Heart left ventricle (tissue), 16 donors: ENCODE results near the gene TPBGL. TPM values are rescaled to one million over a fixed set of nuclear protein-coding genes. Genes with fewer than 3 reads are reported as not detected.
A peak's percentile ranks its signal among the peaks of the same experiment; 100 is the strongest.

Experiments
- ATAC-seq, 4 donors: fragments of 200-7000 bp; cut with Tn5 transposase; one replicate each; pipeline ENCODE4 v1.9.1; 2020 to 2022; ENCODE audit warnings: moderate library complexity in 4 of 4, mild to moderate bottlenecking in 3 of 4, moderate number of reproducible peaks in 1 of 4
- DNase-seq, 5 donors: peaks; one replicate each; pipeline ENCODE4 v3.0.0-alpha.2; 2020
- H3K27ac ChIP-seq, 12 donors: fragments of 200-600 bp; sonication (generic) in 4 of 12; one replicate each; pipeline versions ENCODE4 v1.5.0 to v1.8.0; 2016 to 2022; ENCODE audit warnings: mild to moderate bottlenecking in 2 of 12
- H3K27me3 ChIP-seq, 9 donors: fragments of 200-600 bp; sonication (generic) in 2 of 9; one replicate each; pipeline versions ENCODE4 v1.5.1 to v1.8.0; 2016 to 2022; ENCODE audit warnings: mild to moderate bottlenecking in 3 of 9
- H3K36me3 ChIP-seq, 9 donors: fragments of 200-600 bp; sonication (generic) in 2 of 9; one replicate each; pipeline versions ENCODE4 v1.5.0 to v1.8.0; 2018 to 2022; ENCODE audit warnings: mild to moderate bottlenecking in 2 of 9
- H3K4me1 ChIP-seq, 12 donors: fragments of 200-600 bp; sonication (generic) in 4 of 12; one replicate each; pipeline versions ENCODE4 v1.5.0 to v1.8.0; 2016 to 2022; ENCODE audit warnings: mild to moderate bottlenecking in 3 of 12
- H3K4me3 ChIP-seq, 12 donors: fragments of 200-600 bp; sonication (generic) in 4 of 12; one replicate each; pipeline versions ENCODE4 v1.5.0 to v1.8.0; 2017 to 2022; ENCODE audit warnings: mild to moderate bottlenecking in 9 of 12, moderate library complexity in 4 of 12
- H3K9me3 ChIP-seq, 12 donors: fragments of 200-600 bp; sonication (generic) in 4 of 12; one replicate each; pipeline versions ENCODE4 v1.5.0 to v1.8.0; 2016 to 2022; ENCODE audit warnings: mild to moderate bottlenecking in 1 of 12
- POLR2A ChIP-seq, 2 donors: fragments of 450-650 bp; IDR thresholded peaks; one replicate each; pipeline ENCODE4 v1.6.1; 2017; ENCODE audit warnings: antibody characterized with exemption in 2 of 2, mild to moderate bottlenecking in 2 of 2, moderate library complexity in 2 of 2
- WGBS, 4 donors: extraction: QIAGEN DNeasy Blood & Tissue Kit in 2 of 4; methylation state at CpG; one replicate each; pipeline versions ENCODE4 v1.1.5 to v1.1.7; 2013 to 2018; 5-methylcytosine and 5-hydroxymethylcytosine counted together
- intact Hi-C, 10 donors: fragments of 100-400 bp; cut with DNase I; formaldehyde crosslinking; loops; one replicate each; pipeline versions ENCODE4 v1.11.1 to v1.14.2; 2022
- polyA plus RNA-seq, 2 donors: library from polyadenylated mRNA; stranded (reverse); fragments of 200-250 nt; gene quantifications; one replicate each; pipeline ENCODE4 v1.2.3, GENCODE V29; 2013
- total RNA-seq, 9 donors: library from RNA; depleted of rRNA in 2 of 9; stranded (reverse); fragments of >200 nt in 2 of 9; fragmentation: NEBNext Ultra II Directional in 3 of 9; extraction: Animal tissue kit (Norgen Biotek cat#: 25700) in 3 of 9; gene quantifications; one replicate each; pipeline versions ENCODE4 v1.1.0 to v1.2.4, GENCODE V29; 2016 to 2023
- TF ChIP-seq, protein P1 (sequence below), 12 donors: fragments of 200-600 bp; sonication (generic) in 4 of 12; IDR thresholded peaks; one replicate each; pipeline versions ENCODE4 v1.5.0 to v1.8.0; 2018 to 2022; ENCODE audit warnings: antibody characterized with exemption in 12 of 12, mild to moderate bottlenecking in 5 of 12
- donor health status: ischemic (EF 13 %, LVEDD 7.1; RV severe dilation, severe dysfunction).
- donor health status: healthy with polysubstance abuse.
- donor health status: DM: no; HTN: yes; CAD: no.
- donor health status: DM: no; HTN: no; CAD: no.
- donor health status: ischemic (EF 25% LVEDD 6.9; RV normal size, moderate dysfunction).
- donor health status: ischemic (EF 25% LVEDD 5.7; RV mildly dilated, moderate dysfunction).
- donor health status: healthy.
- donor health status: DM: yes; HTN: yes; CAD: no.
- donor health status: ischemic (EF 35%, LVEDD 5.7; RV mildly dilated, moderate dysfunction).
- donor health status: nonischemic (EF 11% LVEDD 7.7; RV severe dilation, severe dysfunction).
- donor health status: DM: yes; HTN: yes; CAD: no.
- donor health status: PGD.
- donor health status: ischemic (EF 29% LVEDD 5.4; RV normal size, mild dysfunction).
- donor health status: nonischemic (EF 23%, LVEDD 6.1; RV moderate dilation, normal function).

Gene TPBGL
- total and polyA plus RNA-seq, 11 donors, result 0.07 to 1.0 (median 0.14) TPM; not detected in 5

DNA sequence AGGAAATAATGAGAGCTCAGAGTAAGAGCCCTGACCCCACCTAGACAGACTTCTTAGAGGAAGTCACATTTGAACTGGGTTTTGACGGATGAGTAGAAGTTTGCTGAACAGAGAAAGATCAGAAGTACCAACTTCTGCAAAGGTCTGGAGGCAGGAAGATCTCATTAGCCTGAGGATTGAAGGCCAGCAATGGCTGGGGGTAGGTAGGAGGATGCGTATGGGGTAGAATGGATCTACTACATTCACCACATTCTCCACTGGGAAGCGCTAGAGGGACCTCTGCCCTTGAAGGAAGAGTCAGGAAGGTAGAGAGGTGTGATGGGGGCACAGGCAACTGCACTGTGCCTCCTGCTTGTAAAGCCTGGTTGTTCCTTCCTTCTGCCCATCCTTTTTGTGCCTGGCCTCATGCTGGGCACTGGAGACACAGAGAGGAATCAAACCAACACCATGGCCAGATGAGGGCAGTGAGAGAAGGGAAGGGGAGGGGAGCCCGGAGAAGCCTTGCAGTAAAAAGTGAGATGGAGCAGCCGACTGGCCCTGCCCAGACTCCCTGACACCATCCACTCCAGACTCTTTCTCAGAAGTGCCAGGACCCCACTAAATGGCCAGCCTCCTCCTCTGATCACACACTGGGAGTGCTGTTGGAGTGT, 4.9 kb downstream of the TPBGL start:
- Histone ChIP-seq H3K4me1 (peaks cover 0 to 20% (median 3%) of the 10 kb centered on the region in 12 donors), H3K9me3 (no peaks in the 10 kb centered on the region), H3K36me3 (no peaks in the 10 kb centered on the region), H3K4me3 (no peak overlapping the region), H3K27me3 (peaks cover 16 to 39% (median 27%) of the 10 kb centered on the region in 9 donors), H3K27ac (no peak overlapping the region)
- 76 to 79% (median 78%) methylated on average over 5 of the region's 5 CpGs for WGBS, 4 donors
- TF ChIP-seq POLR2A (IDR thresholded peaks at IDR 0.05), result no peak
- TF ChIP-seq, protein P1, sequence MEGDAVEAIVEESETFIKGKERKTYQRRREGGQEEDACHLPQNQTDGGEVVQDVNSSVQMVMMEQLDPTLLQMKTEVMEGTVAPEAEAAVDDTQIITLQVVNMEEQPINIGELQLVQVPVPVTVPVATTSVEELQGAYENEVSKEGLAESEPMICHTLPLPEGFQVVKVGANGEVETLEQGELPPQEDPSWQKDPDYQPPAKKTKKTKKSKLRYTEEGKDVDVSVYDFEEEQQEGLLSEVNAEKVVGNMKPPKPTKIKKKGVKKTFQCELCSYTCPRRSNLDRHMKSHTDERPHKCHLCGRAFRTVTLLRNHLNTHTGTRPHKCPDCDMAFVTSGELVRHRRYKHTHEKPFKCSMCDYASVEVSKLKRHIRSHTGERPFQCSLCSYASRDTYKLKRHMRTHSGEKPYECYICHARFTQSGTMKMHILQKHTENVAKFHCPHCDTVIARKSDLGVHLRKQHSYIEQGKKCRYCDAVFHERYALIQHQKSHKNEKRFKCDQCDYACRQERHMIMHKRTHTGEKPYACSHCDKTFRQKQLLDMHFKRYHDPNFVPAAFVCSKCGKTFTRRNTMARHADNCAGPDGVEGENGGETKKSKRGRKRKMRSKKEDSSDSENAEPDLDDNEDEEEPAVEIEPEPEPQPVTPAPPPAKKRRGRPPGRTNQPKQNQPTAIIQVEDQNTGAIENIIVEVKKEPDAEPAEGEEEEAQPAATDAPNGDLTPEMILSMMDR (IDR thresholded peaks at IDR 0.05), result no peak
- ATAC-seq (no peak), DNase-seq (peak in 1 of 5 donors; percentile 4)
- intact Hi-C loops, result loop anchor here in 9 of 10 donors (2.0 to 5.0 kb wide), 6 partner anchors 38 to 318 kb away; no protein-coding TSS in a partner anchor

DNA sequence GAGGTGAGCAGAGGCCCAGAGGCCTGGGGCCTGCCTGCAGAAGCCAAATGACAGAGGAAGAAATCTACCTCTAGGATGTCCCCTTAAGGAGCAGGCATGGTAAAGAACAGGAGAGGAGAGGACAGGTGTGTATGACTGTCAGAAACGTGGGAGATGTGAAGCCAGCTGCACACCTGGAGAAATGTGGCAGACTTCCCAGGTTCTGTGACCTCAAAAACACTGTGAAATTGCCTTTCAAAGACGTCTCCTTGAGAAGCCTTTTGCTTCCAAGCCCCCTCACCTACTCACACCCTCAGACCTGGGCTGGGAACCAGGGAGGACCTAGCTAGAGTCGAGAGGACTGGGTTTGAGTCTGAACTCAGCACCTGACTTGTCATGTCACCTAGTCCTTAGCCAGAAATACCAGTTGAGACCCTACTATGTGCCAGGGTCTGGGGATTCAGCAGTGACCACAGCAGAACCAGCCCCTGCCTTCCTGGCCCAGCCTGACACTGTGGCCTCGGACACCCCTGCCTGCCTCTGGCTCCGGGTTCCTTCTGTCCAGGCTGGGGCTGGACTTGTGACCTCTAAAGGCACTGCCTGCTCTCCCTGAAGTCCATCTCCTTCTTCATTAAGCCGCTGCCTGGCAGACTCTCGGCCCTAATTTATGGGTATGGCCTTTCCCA, 5.6 kb downstream of the TPBGL start:
- H3K4me3 ChIP-seq, result no peak overlapping the region
- H3K27me3 ChIP-seq, result peaks cover 13 to 33% (median 22%) of the 10 kb centered on the region in 9 donors
- intact Hi-C loops, result loop anchor here in 9 of 10 donors (2.0 to 5.0 kb wide), 6 partner anchors 39 to 319 kb away; no protein-coding TSS in a partner anchor
- 75 to 85% (median 78%) methylated on average over 7 of the region's 7 CpGs for WGBS, 4 donors
- no peak overlapping the region for H3K27ac ChIP-seq
- no peaks in the 10 kb centered on the region for H3K9me3 ChIP-seq
- H3K36me3 ChIP-seq, result no peaks in the 10 kb centered on the region
- TF ChIP-seq POLR2A (IDR thresholded peaks at IDR 0.05), result no peak
- TF ChIP-seq, protein P1 (IDR thresholded peaks at IDR 0.05), result no peak
- DNase-seq, result peak in 1 of 5 donors; percentile 10
- H3K4me1 ChIP-seq, result peaks cover 0 to 14% (median under 1%) of the 10 kb centered on the region in 12 donors
- ATAC-seq, result no peak

DNA sequence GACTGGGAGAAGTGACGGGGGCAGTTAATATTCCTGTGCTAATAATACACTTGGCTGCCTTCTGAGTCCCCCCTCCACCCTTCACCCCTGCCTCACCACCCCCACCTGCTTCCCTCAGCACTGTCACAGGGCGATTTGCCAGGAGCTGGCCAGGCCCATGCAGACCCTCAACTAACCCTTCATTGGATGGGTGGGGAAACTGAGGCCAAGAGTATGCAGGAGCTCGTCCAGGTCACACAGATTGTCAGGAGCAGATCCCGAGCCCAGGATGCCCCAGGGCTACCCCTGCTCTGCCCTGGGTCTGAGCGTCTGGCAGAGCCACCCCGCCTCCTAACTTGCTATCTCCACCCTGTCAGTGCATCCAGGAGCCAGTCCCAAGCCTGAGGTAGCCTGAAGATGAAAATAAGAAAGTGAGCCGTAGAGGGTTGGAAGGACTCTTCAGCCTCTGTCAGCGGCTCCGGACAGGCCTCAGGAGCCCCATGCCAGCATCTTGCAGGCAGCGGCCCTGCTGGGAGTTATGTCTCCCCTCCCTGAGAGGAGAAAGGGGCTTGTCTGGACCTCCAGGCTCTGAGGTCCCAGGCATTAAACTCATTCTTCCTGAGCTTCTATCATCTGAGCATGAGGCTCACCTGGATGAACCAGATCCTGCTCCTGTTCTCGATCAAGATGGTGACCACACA, 6.2 kb downstream of the TPBGL start:
- WGBS, 4 donors, result 77 to 83% (median 79%) methylated on average over 11 of the region's 11 CpGs
- DNase-seq (peak in 1 of 5 donors; percentile 9), ATAC-seq (no peak)
- Histone ChIP-seq H3K9me3 (no peaks in the 10 kb centered on the region), H3K4me1 (peaks cover 0 to 8% (median 0%) of the 10 kb centered on the region in 12 donors), H3K36me3 (no peaks in the 10 kb centered on the region), H3K27me3 (peaks cover 10 to 38% (median 22%) of the 10 kb centered on the region in 9 donors), H3K27ac (no peak overlapping the region), H3K4me3 (no peak overlapping the region)
- intact Hi-C loops, result loop anchor here in 9 of 10 donors (2.0 to 5.0 kb wide), 6 partner anchors 40 to 320 kb away; no protein-coding TSS in a partner anchor
- TF ChIP-seq, protein P1 (IDR thresholded peaks at IDR 0.05), result no peak
- no peak for TF ChIP-seq POLR2A (IDR thresholded peaks at IDR 0.05)

DNA sequence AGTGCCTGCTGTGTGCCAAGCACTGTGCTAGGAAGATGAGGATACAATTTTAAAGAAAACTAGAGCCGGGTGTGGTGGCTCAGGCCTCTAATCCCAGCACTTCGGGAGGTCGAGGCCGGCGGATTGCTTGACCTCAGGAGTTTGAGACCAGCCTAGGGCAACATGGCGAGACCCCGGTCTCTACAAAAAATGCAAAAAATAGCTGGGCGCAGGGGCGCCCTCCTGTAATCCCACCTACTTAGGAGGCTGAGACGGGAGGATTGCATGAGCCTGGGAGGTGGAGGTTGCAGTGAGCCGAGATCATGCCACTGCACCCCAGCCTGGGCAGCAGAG, 8.3 kb downstream of the TPBGL start:
- DNase-seq (no peak), ATAC-seq (no peak)
- Histone ChIP-seq H3K27ac (no peak overlapping the region), H3K27me3 (peaks cover 0 to 21% (median 5%) of the 10 kb centered on the region in 9 donors), H3K36me3 (no peaks in the 10 kb centered on the region), H3K4me1 (peaks cover 0 to 3% (median 0%) of the 10 kb centered on the region in 12 donors), H3K9me3 (peaks cover 0 to 13% (median 0%) of the 10 kb centered on the region in 12 donors), H3K4me3 (no peak overlapping the region)
- TF ChIP-seq, protein P1 (IDR thresholded peaks at IDR 0.05), result peak in 5 of 12 donors; percentile 5 to 46 (median 22)
- no peak for TF ChIP-seq POLR2A (IDR thresholded peaks at IDR 0.05)
- intact Hi-C loops, result loop anchor here (1.0 to 5.0 kb wide), 13 partner anchors 42 to 322 kb away; no protein-coding TSS in a partner anchor
- WGBS, 4 donors, result 34 to 39% (median 38%) methylated on average over 11 of the region's 11 CpGs
